Esophagus squamous epithelium (tissue), 4 donors: Measurements from ENCODE around the gene SPN.
"Not testable (repeated sequence)": the region's sequence is repeated elsewhere in the genome, so short reads cannot be mapped to it uniquely, and the experiment has no call there.

Source experiments
- CTCF ChIP-seq, 6 experiments: fragments of 450-650 bp in 4 of 6; fragments of 200-600 bp in 2 of 6; sonication (generic) in 2 of 6; IDR thresholded peaks; one replicate each; pipeline ENCODE4 v1.5.1; 2016 to 2019; ENCODE audit warnings: antibody characterized with exemption in 6 of 6, mild to moderate bottlenecking in 4 of 6, moderate library complexity in 4 of 6
- POLR2A ChIP-seq, 4 donors: fragments of 450-650 bp; IDR thresholded peaks; one replicate each; pipeline ENCODE4 v1.6.1; 2017; ENCODE audit warnings: antibody characterized with exemption in 4 of 4, mild to moderate bottlenecking in 4 of 4, moderate library complexity in 3 of 4

GRCh38 chr16:29625114-29625513 lies 37.9 kb upstream of the SPN start:
- TF ChIP-seq POLR2A, CTCF (IDR thresholded peaks at IDR 0.05): not testable (repeated sequence)
